Prostate gland (tissue), 2 donors: ENCODE results near the gene KLK10. TPM values are rescaled to one million over a fixed set of nuclear protein-coding genes. Genes with fewer than 3 reads are reported as not detected.

Experiments used
- DNase-seq: peaks from one replicate; pipeline ENCODE4 v3.0.0-alpha.2; 2019; ENCODE audit warnings: low spot score
- H3K27ac ChIP-seq, 2 donors: fragments of 200-600 bp; sonication (generic); 2 replicates each; pipeline ENCODE4 v1.5.1; 2017 to 2019
- H3K27me3 ChIP-seq: fragments of 200-600 bp; sonication (generic); replicated peaks from 2 replicates; pipeline ENCODE4 v1.5.1; 2019; ENCODE audit not compliant: insufficient read depth
- H3K36me3 ChIP-seq, 2 donors: fragments of 200-600 bp; sonication (generic); 1 replicate in 1 of 2; 2 replicates in 1 of 2; pipeline versions ENCODE4 v1.5.1 to v1.8.1; 2017 to 2019
- H3K4me1 ChIP-seq: fragments of 200-600 bp; sonication (generic); replicated peaks from 2 replicates; pipeline ENCODE4 v1.5.1; 2019
- H3K4me3 ChIP-seq, 2 donors: fragments of 200-600 bp; sonication (generic); 2 replicates each; pipeline ENCODE4 v1.5.1; 2017 to 2019
- H3K9me3 ChIP-seq: fragments of 200-600 bp; sonication (generic); 2 replicates; pipeline ENCODE4 v1.5.1; 2017
- CTCF ChIP-seq, 4 experiments: fragments of 200-600 bp in 2 of 4; fragments of 450-650 bp in 2 of 4; sonication (generic) in 2 of 4; IDR thresholded peaks; 1 replicate in 3 of 4; 2 replicates in 1 of 4; pipeline ENCODE4 v1.5.1; 2016 to 2019; ENCODE audit warnings: antibody characterized with exemption in 4 of 4, mild to moderate bottlenecking in 2 of 4, moderate library complexity in 2 of 4
- POLR2A ChIP-seq: fragments of 450-650 bp; IDR thresholded peaks from one replicate; pipeline ENCODE4 v1.6.1; 2016; ENCODE audit warnings: antibody characterized with exemption, mild to moderate bottlenecking
- POLR2AphosphoS5 ChIP-seq: sonication (generic); formaldehyde crosslinking; IDR thresholded peaks from one replicate; pipeline ENCODE4 v1.6.1; 2017; ENCODE audit warnings: antibody characterized with exemption
- WGBS: methylation state at CpG from one replicate; pipeline ENCODE4 v1.1.5; 2018; 5-methylcytosine and 5-hydroxymethylcytosine counted together
- intact Hi-C: fragments of 100-400 bp; cut with DNase I; formaldehyde crosslinking; loops from one replicate; pipeline ENCODE4 v1.14.2; 2022
- total RNA-seq, 2 donors: library from RNA; depleted of rRNA; stranded (reverse); fragments of >200 nt; gene quantifications; one replicate each; pipeline ENCODE4 v1.1.0, GENCODE V29; 2016

Gene KLK10
- total RNA-seq, 2 donors from 2014 or later = 7.4 to 49.6 TPM

DNA sequence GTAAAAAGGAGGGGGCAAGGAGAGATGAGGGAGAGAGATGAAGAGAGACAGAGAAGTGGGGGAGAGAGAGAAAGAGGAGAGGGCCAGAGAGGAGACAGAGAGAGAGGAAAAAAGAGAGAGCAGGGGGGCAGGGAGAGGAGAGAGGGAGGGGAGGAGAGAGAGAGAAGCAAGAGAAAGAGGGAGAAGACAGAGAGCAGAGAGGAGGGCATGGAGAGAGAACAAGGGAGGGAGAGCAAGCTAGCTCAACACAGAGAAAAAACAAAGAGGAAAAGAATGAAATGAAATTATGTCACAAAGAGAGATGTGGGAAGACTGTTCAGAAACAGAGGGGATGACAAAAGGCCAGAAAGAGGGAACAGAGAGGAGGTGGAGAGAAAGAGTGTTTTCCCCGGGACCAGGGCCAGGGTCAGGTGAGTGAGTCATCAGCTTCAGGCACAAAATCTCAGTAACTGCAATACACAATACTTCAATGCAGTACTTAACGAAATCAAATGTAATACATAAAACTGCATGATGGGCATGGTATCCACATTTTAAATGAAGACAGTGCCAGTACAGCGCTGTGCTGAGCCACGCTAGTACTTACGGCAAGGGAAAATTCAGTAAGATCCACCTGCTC lies 40.6 kb downstream of the KLK10 start:
- Histone ChIP-seq H3K4me1 (no peaks in the 10 kb centered on the region), H3K36me3 (no peaks in the 10 kb centered on the region), H3K27ac (no peak overlapping the region), H3K27me3 (no peaks in the 10 kb centered on the region), H3K9me3 (no peaks in the 10 kb centered on the region), H3K4me3 (no peak overlapping the region)
- intact Hi-C loops = no loop called here
- TF ChIP-seq POLR2A (no peak), POLR2AphosphoS5 (no peak), CTCF (IDR thresholded peaks at IDR 0.05) (no peak)
- 52% methylated on average over 5 of the region's 5 CpGs for WGBS
- no peak for DNase-seq

DNA sequence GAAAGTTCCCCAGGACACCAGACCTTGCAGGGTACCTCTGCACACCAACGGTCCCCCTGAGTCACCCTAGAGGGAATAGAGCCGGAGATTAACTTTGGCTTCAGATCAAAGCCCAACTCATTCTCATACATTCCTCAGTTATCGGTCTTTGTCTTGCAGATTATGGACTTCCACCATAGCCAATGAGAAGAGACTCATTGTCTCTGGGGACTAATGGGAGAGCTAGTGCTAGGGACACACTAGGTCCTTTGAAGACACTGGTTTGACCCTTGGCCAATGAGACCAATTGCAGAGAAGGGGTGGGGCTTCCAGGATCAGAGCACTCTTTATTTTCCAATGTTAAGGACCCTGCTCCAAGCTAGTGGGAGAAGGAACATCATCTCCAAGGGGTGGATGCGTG lies 41.9 kb downstream of the KLK10 start:
- 77% methylated on average over 4 of the region's 4 CpGs for whole genome bisulfite sequencing
- TF ChIP-seq POLR2A (no peak), CTCF (IDR thresholded peaks at IDR 0.05) (no peak), POLR2AphosphoS5 (no peak)
- intact Hi-C loops = no loop called here
- no peaks in the 10 kb centered on the region for H3K4me1 ChIP-seq
- no peaks in the 10 kb centered on the region for H3K27me3 ChIP-seq
- no peak overlapping the region for H3K4me3 ChIP-seq
- no peak overlapping the region for H3K27ac ChIP-seq
- DNase-seq = no peak
- H3K9me3 ChIP-seq = no peaks in the 10 kb centered on the region
- H3K36me3 ChIP-seq = no peaks in the 10 kb centered on the region

DNA sequence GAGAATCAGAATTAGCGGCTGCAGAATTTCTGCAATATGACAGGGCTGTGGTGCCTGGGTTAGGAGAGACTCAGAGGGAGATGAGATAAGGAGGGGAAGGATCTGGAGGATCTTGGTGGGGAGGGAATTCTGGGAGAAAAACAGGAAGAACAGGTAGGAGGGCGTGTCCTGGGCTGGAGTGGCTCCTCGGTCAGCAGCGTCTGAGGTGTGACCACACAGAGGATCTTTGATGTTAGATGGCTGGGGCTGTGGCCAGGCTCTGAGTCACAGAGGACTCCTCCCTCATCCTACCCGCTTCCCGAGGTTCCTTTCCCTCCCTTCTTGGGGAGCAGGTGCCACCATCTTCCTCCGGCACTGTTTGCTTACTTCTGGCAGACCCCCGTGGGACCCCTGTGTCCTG lies 43.7 kb downstream of the KLK10 start:
- intact Hi-C loops = no loop called here
- H3K9me3 ChIP-seq = no peaks in the 10 kb centered on the region
- H3K27ac ChIP-seq = no peak overlapping the region
- no peak for TF ChIP-seq POLR2A
- no peak for TF ChIP-seq POLR2AphosphoS5
- TF ChIP-seq CTCF (IDR thresholded peaks at IDR 0.05) = no peak
- DNase-seq = peak; percentile 32
- H3K36me3 ChIP-seq = no peaks in the 10 kb centered on the region
- H3K27me3 ChIP-seq = no peaks in the 10 kb centered on the region
- 14% methylated on average over 8 of the region's 8 CpGs for WGBS
- H3K4me1 ChIP-seq = no peaks in the 10 kb centered on the region
- no peak overlapping the region for H3K4me3 ChIP-seq

DNA sequence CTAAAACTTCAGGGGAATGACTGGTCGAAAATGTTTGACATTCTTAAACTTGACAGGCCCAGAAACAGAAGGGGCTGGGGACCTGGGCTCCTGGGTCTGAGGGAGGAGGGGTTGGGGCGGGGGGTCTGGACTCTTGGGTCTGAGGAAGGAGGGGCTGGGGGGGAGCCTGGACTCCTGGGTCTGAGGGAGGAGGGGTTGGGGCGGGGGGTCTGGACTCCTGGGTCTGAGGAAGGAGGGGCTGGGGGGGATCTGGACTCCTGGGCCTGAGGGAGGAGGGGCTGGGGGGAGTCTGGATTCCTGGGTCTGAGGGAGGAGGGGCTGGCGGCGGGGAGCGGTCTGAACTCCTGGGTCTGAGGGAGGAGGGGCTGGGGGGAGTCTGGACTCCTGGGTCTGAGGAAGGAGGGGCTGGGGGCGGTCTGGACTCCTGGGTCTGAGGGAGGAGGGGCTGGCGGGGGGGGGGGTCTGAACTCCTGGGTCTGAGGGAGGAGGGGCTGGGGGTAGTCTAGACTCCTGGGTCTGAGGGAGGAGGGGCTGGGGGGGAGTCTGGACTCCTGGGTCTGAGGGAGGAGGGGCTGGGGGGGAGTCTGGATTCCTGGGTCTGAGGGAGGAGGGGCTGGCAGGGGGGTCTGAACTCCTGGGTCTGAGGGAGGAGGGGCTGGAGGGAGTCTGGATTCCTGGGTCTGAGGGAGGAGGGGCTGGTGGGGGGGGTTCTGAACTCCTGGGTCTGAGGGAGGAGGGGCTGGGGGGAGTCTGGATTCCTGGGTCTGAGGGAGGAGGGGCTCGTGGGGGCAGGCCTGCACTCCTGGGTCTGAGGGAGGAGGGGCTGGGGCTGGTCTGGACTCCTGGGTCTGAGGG lies 44.6 kb downstream of the KLK10 start:
- TF ChIP-seq POLR2A = no peak
- no peak for TF ChIP-seq POLR2AphosphoS5
- TF ChIP-seq CTCF (IDR thresholded peaks at IDR 0.05) = no peak
- no peaks in the 10 kb centered on the region for H3K27me3 ChIP-seq
- H3K36me3 ChIP-seq = no peaks in the 10 kb centered on the region
- no peaks in the 10 kb centered on the region for H3K4me1 ChIP-seq
- 16% methylated on average over 7 of the region's 9 CpGs for WGBS
- H3K9me3 ChIP-seq = no peaks in the 10 kb centered on the region
- DNase-seq = no peak
- intact Hi-C loops = no loop called here
- H3K27ac ChIP-seq = no peak overlapping the region
- H3K4me3 ChIP-seq = no peak overlapping the region
